Muscle layer of colon (tissue), 2 donors: ENCODE data around the gene DLL1.
"Not testable (repeated sequence)": the region's sequence is repeated elsewhere in the genome, so short reads cannot be mapped to it uniquely, and the experiment has no call there.

Experiments used
- H3K27ac ChIP-seq: one replicate; pipeline ENCODE4 v1.7.0; 2013; ENCODE audit warnings: low read depth, mild to moderate bottlenecking, low read length, moderate library complexity
- H3K27me3 ChIP-seq, 2 donors: one replicate each; pipeline ENCODE4 v1.7.0; 2013; ENCODE audit warnings: low read length in 2 of 2, mild to moderate bottlenecking in 2 of 2; ENCODE audit not compliant: insufficient read depth in 2 of 2, control insufficient read depth in 1 of 2
- H3K36me3 ChIP-seq: one replicate; pipeline ENCODE4 v1.7.0; 2013; ENCODE audit warnings: mild to moderate bottlenecking, low read length; ENCODE audit not compliant: insufficient read depth
- H3K4me1 ChIP-seq: one replicate; pipeline ENCODE4 v1.7.0; 2013; ENCODE audit warnings: mild to moderate bottlenecking, low read length; ENCODE audit not compliant: insufficient read depth
- H3K4me3 ChIP-seq, 2 donors: one replicate each; pipeline ENCODE4 v1.7.0; 2013; ENCODE audit warnings: low read length in 2 of 2, low read depth in 1 of 2, mild to moderate bottlenecking in 1 of 2, moderate library complexity in 1 of 2
- H3K9ac ChIP-seq: one replicate; pipeline ENCODE4 v1.7.0; 2013; ENCODE audit warnings: low read length
- H3K9me3 ChIP-seq: one replicate; pipeline ENCODE4 v1.7.0; 2013; ENCODE audit warnings: mild to moderate bottlenecking, low read length
- donor health status: abdominal sarcoma.
- donor health status: Adenocarcinoma of cecum.

DLL1 gene

GRCh38 chr6:170290296-170291128, at the start of gene DLL1:
Gene DLL1 (minus strand): TSS chr6:170291078. CDS start chr6:170290139, 939 bp downstream.
- Histone ChIP-seq H3K4me3 (peak within 1 kb of the TSS; percentile 67 to 86), H3K36me3 (no peaks in the 10 kb centered on the region), H3K27ac (peak within 1 kb of the TSS; percentile 34), H3K4me1 (peaks cover 21% of the 10 kb centered on the region), H3K9ac (no peak within 1 kb of the TSS), H3K27me3 (peaks cover 43 to 76% of the 10 kb centered on the region in 2 donors), H3K9me3 (no peaks in the 10 kb centered on the region)

GRCh38 chr6:170335199-170335598, 44.3 kb upstream of the DLL1 start:
- not testable (repeated sequence) for H3K4me3 ChIP-seq, H3K27ac ChIP-seq, H3K4me1 ChIP-seq, H3K9me3 ChIP-seq, H3K27me3 ChIP-seq, H3K9ac ChIP-seq
- peaks cover 15% of the 10 kb centered on the region for H3K36me3 ChIP-seq

GRCh38 chr6:170329321-170329720, 38.4 kb upstream of the DLL1 start:
- Histone ChIP-seq H3K9ac (no peak overlapping the region), H3K36me3 (peaks cover 42% of the 10 kb centered on the region), H3K9me3 (no peaks in the 10 kb centered on the region), H3K27ac (no peak overlapping the region), H3K4me3 (no peak overlapping the region), H3K27me3 (no peaks in the 10 kb centered on the region), H3K4me1 (no peaks in the 10 kb centered on the region)

- H3K9ac ChIP-seq, result no peak overlapping the region
- H3K4me1 ChIP-seq, result peaks cover 4% of the 10 kb centered on the region
- H3K36me3 ChIP-seq, result peaks cover 20% of the 10 kb centered on the region
- no peak overlapping the region for H3K27ac ChIP-seq
- H3K9me3 ChIP-seq, result no peaks in the 10 kb centered on the region
- no peaks in the 10 kb centered on the region for H3K27me3 ChIP-seq
- H3K4me3 ChIP-seq, result no peak overlapping the region
These were observed 26.8 kb upstream of the DLL1 start for GRCh38 chr6:170317718-170318117.

- no peak overlapping the region for H3K27ac ChIP-seq
- no peaks in the 10 kb centered on the region for H3K9me3 ChIP-seq
- H3K36me3 ChIP-seq, result peaks cover 20% of the 10 kb centered on the region
- no peak overlapping the region for H3K9ac ChIP-seq
- H3K4me3 ChIP-seq, result no peak overlapping the region
- H3K27me3 ChIP-seq, result no peaks in the 10 kb centered on the region
- H3K4me1 ChIP-seq, result peaks cover 4% of the 10 kb centered on the region
These were observed 26.2 kb upstream of the DLL1 start for GRCh38 chr6:170317076-170317475.

GRCh38 chr6:170316071-170316470, 25.2 kb upstream of the DLL1 start:
- Histone ChIP-seq H3K4me1 (peaks cover 4% of the 10 kb centered on the region), H3K4me3 (no peak overlapping the region), H3K27me3 (no peaks in the 10 kb centered on the region), H3K9me3 (no peaks in the 10 kb centered on the region), H3K27ac (no peak overlapping the region), H3K9ac (no peak overlapping the region), H3K36me3 (peaks cover 17% of the 10 kb centered on the region)

GRCh38 chr6:170314983-170315382, 24.1 kb upstream of the DLL1 start:
- H3K27me3 ChIP-seq, result no peaks in the 10 kb centered on the region
- peaks cover 4% of the 10 kb centered on the region for H3K4me1 ChIP-seq
- H3K27ac ChIP-seq, result no peak overlapping the region

GRCh38 chr6:170313716-170314295, 22.9 kb upstream of the DLL1 start:
- Histone ChIP-seq H3K27me3 (no peaks in the 10 kb centered on the region), H3K4me3 (no peak overlapping the region), H3K27ac (no peak overlapping the region), H3K9ac (no peak overlapping the region), H3K36me3 (peaks cover 7% of the 10 kb centered on the region), H3K9me3 (no peaks in the 10 kb centered on the region), H3K4me1 (peaks cover 6% of the 10 kb centered on the region)

More at GRCh38 chr6:170314983-170315382, 24.1 kb upstream of the DLL1 start:
- Histone ChIP-seq H3K4me3 (no peak overlapping the region), H3K36me3 (peaks cover 14% of the 10 kb centered on the region), H3K9ac (no peak overlapping the region), H3K9me3 (no peaks in the 10 kb centered on the region)

GRCh38 chr6:170312876-170313275, 22.0 kb upstream of the DLL1 start:
- Histone ChIP-seq H3K4me1 (peaks cover 15% of the 10 kb centered on the region), H3K9me3 (no peaks in the 10 kb centered on the region), H3K36me3 (peaks cover 5% of the 10 kb centered on the region), H3K4me3 (no peak overlapping the region), H3K27ac (no peak overlapping the region), H3K9ac (no peak overlapping the region), H3K27me3 (no peaks in the 10 kb centered on the region)

- H3K4me1 ChIP-seq, result peaks cover 23% of the 10 kb centered on the region
- no peak overlapping the region for H3K4me3 ChIP-seq
- no peaks in the 10 kb centered on the region for H3K27me3 ChIP-seq
- H3K9me3 ChIP-seq, result no peaks in the 10 kb centered on the region
- H3K36me3 ChIP-seq, result peaks cover 5% of the 10 kb centered on the region
- H3K9ac ChIP-seq, result no peak overlapping the region
- H3K27ac ChIP-seq, result no peak overlapping the region
These were observed 20.8 kb upstream of the DLL1 start for GRCh38 chr6:170311696-170312095.

GRCh38 chr6:170308761-170309160, 17.9 kb upstream of the DLL1 start:
- Histone ChIP-seq H3K27ac (no peak overlapping the region), H3K9ac (no peak overlapping the region), H3K36me3 (peaks cover 5% of the 10 kb centered on the region), H3K9me3 (no peaks in the 10 kb centered on the region), H3K4me3 (no peak overlapping the region), H3K27me3 (no peaks in the 10 kb centered on the region), H3K4me1 (peaks cover 28% of the 10 kb centered on the region)
